GM23338 (cell line): Measurements from ENCODE around the gene RGS19. TPM values are rescaled to one million over a fixed set of nuclear protein-coding genes. Genes with fewer than 3 reads are reported as not detected.
A peak's percentile ranks its signal among the peaks of the same experiment; 100 is the strongest.

Experiments
- ATAC-seq: fragments of 200-7000 bp; cut with Tn5 transposase; 3 replicates; pipeline ENCODE4 v1.9.1; 2020
- DNase-seq: peaks from one replicate; pipeline ENCODE4 v3.0.0-alpha.2; 2015; ENCODE audit warnings: low spot score
- H2AFZ ChIP-seq: fragments of 200-600 bp; sonication (generic); 2 replicates; pipeline ENCODE4 v1.8.0; 2016; ENCODE audit warnings: antibody characterized with exemption, mild to moderate bottlenecking, moderate library complexity
- H3F3A ChIP-seq: fragments of 200-600 bp; sonication (generic); replicated peaks from 2 replicates; pipeline ENCODE4 v1.8.0; 2017; ENCODE audit warnings: antibody characterized with exemption, mixed run types, low read depth
- H3K27ac ChIP-seq: fragments of 200-600 bp; sonication (generic); 2 replicates; pipeline ENCODE4 v1.6.1; 2016; ENCODE audit warnings: low read depth
- H3K27me3 ChIP-seq: fragments of 200-600 bp; sonication (generic); 2 replicates; pipeline ENCODE4 v1.8.0; 2016; ENCODE audit warnings: mild to moderate bottlenecking, mixed run types, moderate library complexity; ENCODE audit not compliant: insufficient read depth
- H3K36me3 ChIP-seq: fragments of 200-600 bp; sonication (generic); 2 replicates; pipeline ENCODE4 v1.8.0; 2016; ENCODE audit warnings: mild to moderate bottlenecking; ENCODE audit not compliant: insufficient read depth
- H3K4me1 ChIP-seq: fragments of 200-600 bp; sonication (generic); 2 replicates; pipeline ENCODE4 v1.8.0; 2016; ENCODE audit warnings: mild to moderate bottlenecking, moderate library complexity; ENCODE audit not compliant: insufficient read depth
- H3K4me2 ChIP-seq: fragments of 200-600 bp; sonication (generic); 2 replicates; pipeline ENCODE4 v1.7.1; 2017; ENCODE audit warnings: mixed run types
- H3K4me3 ChIP-seq: fragments of 200-600 bp; sonication (generic); 2 replicates; pipeline ENCODE4 v1.6.1; 2016; ENCODE audit warnings: mixed run types
- H3K79me2 ChIP-seq: fragments of 200-600 bp; sonication (generic); replicated peaks from 2 replicates; pipeline ENCODE4 v1.8.0; 2017; ENCODE audit warnings: mild to moderate bottlenecking; ENCODE audit not compliant: insufficient read depth
- H3K9me2 ChIP-seq: fragments of 200-600 bp; sonication (generic); 2 replicates; pipeline ENCODE4 v1.8.0; 2017; ENCODE audit not compliant: insufficient read depth
- H4K20me1 ChIP-seq: fragments of 200-600 bp; sonication (generic); replicated peaks from 2 replicates; pipeline ENCODE4 v1.8.0; 2017; ENCODE audit warnings: mild to moderate bottlenecking; ENCODE audit not compliant: insufficient read depth
- H3K27ac Mint-ChIP-seq: 2 replicates; pipeline ENCODE4 v1.8.0; 2020; ENCODE audit warnings: inconsistent platforms, mild to moderate bottlenecking, moderate library complexity, mixed read lengths
- H3K27me3 Mint-ChIP-seq: 3 replicates; pipeline ENCODE4 v1.8.0; 2022; ENCODE audit warnings: low read depth, mild to moderate bottlenecking, moderate library complexity, mixed read lengths, inconsistent platforms; ENCODE audit not compliant: insufficient read depth, poor library complexity
- H3K36me3 Mint-ChIP-seq: 3 replicates; pipeline ENCODE4 v1.8.0; 2021; ENCODE audit warnings: low read depth, mild to moderate bottlenecking, inconsistent platforms, moderate library complexity, mixed read lengths
- H3K4me1 Mint-ChIP-seq: 3 replicates; pipeline ENCODE4 v1.8.0; 2020; ENCODE audit warnings: mild to moderate bottlenecking, inconsistent platforms, mixed read lengths
- H3K4me3 Mint-ChIP-seq: 3 replicates; pipeline ENCODE4 v1.8.0; 2021; ENCODE audit warnings: moderate library complexity, mild to moderate bottlenecking, inconsistent platforms, mixed read lengths
- H3K9me3 Mint-ChIP-seq: 3 replicates; pipeline ENCODE4 v1.8.0; 2020; ENCODE audit warnings: moderate library complexity, mild to moderate bottlenecking, inconsistent platforms, mixed read lengths
- CREB1 ChIP-seq: fragments of 250-450 bp; sonication (Bioruptor Pico); IDR thresholded peaks from 2 replicates; pipeline ENCODE4 v1.5.0; 2020; ENCODE audit warnings: low read depth, mild to moderate bottlenecking, moderate library complexity
- CTCF ChIP-seq, 2 experiments: fragments of 200-600 bp in 1 of 2; sonication (generic) in 1 of 2; conservative IDR thresholded peaks; 2 replicates each; pipeline versions ENCODE4 v1.5.1 to v1.6.1; 2016 to 2017; ENCODE audit warnings: antibody characterized with exemption in 2 of 2, low read depth in 2 of 2, mild to moderate bottlenecking in 2 of 2, moderate library complexity in 1 of 2
- EZH2 ChIP-seq: fragments of 200-600 bp; sonication (generic); IDR thresholded peaks from one replicate; pipeline ENCODE4 v1.8.0; 2017; ENCODE audit warnings: antibody characterized with exemption, mild to moderate bottlenecking, low read depth; ENCODE audit not compliant: unreplicated experiment
- NANOG ChIP-seq: IDR thresholded peaks from 2 replicates; pipeline ENCODE4 v1.6.1; 2016; ENCODE audit warnings: antibody characterized with exemption, borderline replicate concordance
- POLR2AphosphoS5 ChIP-seq: IDR thresholded peaks from 2 replicates; pipeline ENCODE4 v1.6.1; 2016; ENCODE audit warnings: antibody characterized with exemption, low read depth
- REST ChIP-seq: IDR thresholded peaks from one replicate; pipeline ENCODE4 v1.6.1; 2018; ENCODE audit warnings: antibody characterized with exemption; ENCODE audit not compliant: unreplicated experiment
- STAT1 ChIP-seq: IDR thresholded peaks from one replicate; pipeline ENCODE4 v1.6.1; 2016; ENCODE audit warnings: antibody characterized with exemption; ENCODE audit not compliant: unreplicated experiment
- ZNF331 ChIP-seq: fragments of 250-450 bp; sonication (Bioruptor Pico); IDR thresholded peaks from 2 replicates; pipeline ENCODE4 v1.5.0; 2020; ENCODE audit warnings: low read depth, mild to moderate bottlenecking, moderate library complexity
- polyA plus RNA-seq: library from polyadenylated mRNA; unstranded; fragments of >200 nt; fragmentation: Nextera tagmentation; extraction: Ambion mirVana; gene quantifications from 2 replicates; pipeline ENCODE4 v1.2.1, GENCODE V29; 2016
- total RNA-seq: library from RNA; depleted of rRNA; stranded (reverse); fragments of >200 nt; shearing (Covaris generic); gene quantifications from 2 replicates; pipeline ENCODE4 v1.2.3, GENCODE V29; 2014

Gene RGS19
- total and polyA plus RNA-seq, 2 experiments from 2014 or later: 13.1 to 19.7 TPM

GRCh38 chr20:64101731-64102621 is 22.7 kb upstream of the RGS19 start:
- Histone ChIP-seq H3K4me2 (peak overlapping the region; percentile 81), H4K20me1 (no peaks in the 10 kb centered on the region), H3K4me3 (peak overlapping the region; percentile 69), H3K27me3 (peaks cover 17% of the 10 kb centered on the region), H3F3A (peaks cover 7% of the 10 kb centered on the region), H3K9me2 (no peaks in the 10 kb centered on the region), H3K4me1 (no peaks in the 10 kb centered on the region), H2AFZ (peak overlapping the region; percentile 99), H3K36me3 (no peaks in the 10 kb centered on the region), H3K27ac (no peak overlapping the region), H3K79me2 (no peaks in the 10 kb centered on the region)
- Mint-ChIP-seq H3K27me3 (peaks cover 31% of the 10 kb centered on the region), H3K9me3 (peaks cover 5% of the 10 kb centered on the region; the same call in 2 of the 3 replicates), H3K27ac (no peak overlapping the region), H3K36me3 (peaks cover under 1% of the 10 kb centered on the region; the same call in 1 of the 3 replicates), H3K4me1 (peaks cover 11% of the 10 kb centered on the region), H3K4me3 (peak overlapping the region; percentile 71)
- DNase-seq (peak; percentile 87), ATAC-seq (peak; percentile 85)
- no peak for TF ChIP-seq REST
- TF ChIP-seq CREB1: 0 out of 2 replicates have a peak, but pooled peaks have one; percentile 28
- no peak for TF ChIP-seq STAT1
- peak; percentile 46; the same call in 1 of the 2 replicates for TF ChIP-seq POLR2AphosphoS5
- TF ChIP-seq CTCF (conservative IDR thresholded peaks at IDR 0.05; ENCODE audit: low read depth in 2 of 2): peak; percentile 65 to 81
- TF ChIP-seq NANOG: no peak
- TF ChIP-seq ZNF331: no peak
- TF ChIP-seq EZH2: no peak
